Mesodermal cell (in vitro differentiated cells): Measurements from ENCODE around the gene ATP5PO.
"Not testable (repeated sequence)": the region's sequence is repeated elsewhere in the genome, so short reads cannot be mapped to it uniquely, and the experiment has no call there.

Experiments
- H3K27ac ChIP-seq: 2 replicates; pipeline ENCODE4 v1.7.0; 2013; ENCODE audit warnings: mild to moderate bottlenecking, low read depth, low read length, moderate library complexity; ENCODE audit not compliant: severe bottlenecking
- H3K36me3 ChIP-seq: 2 replicates; pipeline ENCODE4 v1.7.1; 2013; ENCODE audit warnings: mild to moderate bottlenecking, low read length, moderate library complexity; ENCODE audit not compliant: control insufficient read depth, insufficient read depth
- H3K4me1 ChIP-seq: one replicate; pipeline ENCODE4 v1.7.1; 2013; ENCODE audit warnings: mild to moderate bottlenecking, low read length; ENCODE audit not compliant: insufficient read depth, control insufficient read depth, poor library complexity, severe bottlenecking
- H3K4me3 ChIP-seq: 2 replicates; pipeline ENCODE4 v1.7.0; 2013; ENCODE audit warnings: low read length, control low read depth, mild to moderate bottlenecking; ENCODE audit not compliant: insufficient read depth, poor library complexity, severe bottlenecking; ENCODE audit errors: extremely low read depth
- H3K9me3 ChIP-seq: 2 replicates; pipeline ENCODE4 v1.7.1; 2013; ENCODE audit warnings: mild to moderate bottlenecking, low read length, moderate library complexity; ENCODE audit not compliant: control insufficient read depth
- WGBS, 2 experiments: methylation state at CpG; one replicate each; pipeline ENCODE4 v1.1.5; 2013; ENCODE audit warnings: missing lambda C conversion rate in 2 of 2; ENCODE audit not compliant: insufficient coverage in 2 of 2; 5-methylcytosine and 5-hydroxymethylcytosine counted together

Gene ATP5PO

DNA sequence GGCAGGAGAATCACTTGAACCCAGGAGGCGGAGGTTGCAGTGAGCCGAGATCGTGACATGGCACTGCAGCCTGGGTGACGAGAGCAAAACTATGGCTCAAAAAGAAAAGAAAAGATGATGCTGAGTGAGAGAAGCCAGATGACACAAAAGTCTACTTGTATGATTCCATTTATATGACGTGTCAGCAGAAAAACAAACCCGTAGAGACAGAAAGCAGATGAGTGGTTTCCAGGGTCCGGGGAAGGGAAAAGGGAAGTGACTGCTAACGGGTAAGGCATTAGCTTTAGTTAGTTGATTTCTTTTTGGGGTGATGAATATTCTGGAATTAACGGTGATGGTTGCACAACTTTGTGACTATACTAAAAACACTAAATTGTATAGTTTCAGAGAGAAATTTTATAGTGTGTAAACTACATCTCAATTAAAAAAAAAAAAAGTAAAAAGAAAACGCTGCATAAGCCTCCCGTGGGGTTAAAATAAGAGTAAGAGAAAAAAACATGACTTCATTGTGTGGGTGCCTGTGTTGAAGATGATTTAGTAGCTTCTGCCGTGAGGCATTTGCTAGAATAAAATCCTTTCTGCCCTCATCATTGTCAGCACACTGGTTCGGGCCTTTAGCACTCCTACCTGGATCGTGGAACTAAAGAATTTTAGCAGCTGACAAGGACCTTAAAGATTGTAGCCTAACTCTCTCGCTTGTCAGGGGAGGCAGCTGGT lies 24.7 kb upstream of the ATP5PO start:
- peaks cover 6% of the 10 kb centered on the region for H3K9me3 ChIP-seq
- peaks cover 2% of the 10 kb centered on the region for H3K4me1 ChIP-seq
- H3K4me3 ChIP-seq, result no peak overlapping the region
- 95 to 97% methylated on average over 10 to 11 of the region's 15 CpGs for WGBS, 2 experiments
- H3K36me3 ChIP-seq, result no peaks in the 10 kb centered on the region
- H3K27ac ChIP-seq, result no peak overlapping the region

DNA sequence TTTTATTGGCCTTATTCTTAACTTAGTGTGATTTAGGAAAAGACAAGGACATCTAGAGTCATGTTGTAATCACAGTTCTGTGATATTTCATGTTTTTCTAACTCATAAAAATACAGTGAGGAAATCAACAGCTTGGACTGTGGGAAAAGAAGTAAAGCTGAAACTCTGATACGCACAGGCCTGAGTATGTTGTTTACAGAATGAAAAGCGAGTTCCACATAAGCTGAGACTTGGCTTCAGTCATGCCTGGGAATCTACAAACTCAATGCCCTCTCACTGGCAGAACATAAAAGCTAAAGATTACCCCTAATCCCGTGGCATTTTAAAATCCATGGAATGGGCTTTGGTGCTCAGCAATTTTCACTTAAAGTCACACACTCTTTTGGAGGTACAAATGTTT lies 23.6 kb upstream of the ATP5PO start:
- H3K36me3 ChIP-seq, result no peaks in the 10 kb centered on the region
- H3K4me1 ChIP-seq, result peaks cover 2% of the 10 kb centered on the region
- no peak overlapping the region for H3K4me3 ChIP-seq
- WGBS, 2 experiments, result 92 to 95% methylated on average over 3 of the region's 3 CpGs
- H3K9me3 ChIP-seq, result peaks cover 1% of the 10 kb centered on the region
- no peak overlapping the region for H3K27ac ChIP-seq

DNA sequence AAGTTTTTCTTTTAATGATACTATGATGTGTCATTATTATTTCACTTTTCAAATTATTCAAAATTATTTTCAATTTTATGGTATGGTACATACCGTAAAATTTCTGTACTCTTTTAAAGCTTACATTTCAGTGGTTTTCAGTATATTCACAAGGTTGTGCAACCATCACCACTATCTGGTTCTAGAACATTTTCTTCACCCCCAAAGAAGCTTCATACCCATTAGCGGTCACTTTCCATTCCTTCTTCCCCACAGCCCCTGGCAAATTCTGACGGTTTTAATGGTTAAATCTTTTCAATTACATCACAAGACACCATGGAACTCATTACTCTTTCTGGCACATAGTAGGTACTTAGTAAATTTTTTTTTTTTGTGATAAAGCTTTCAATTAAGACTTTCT lies 22.8 kb upstream of the ATP5PO start:
- 100% methylated on average over 1 of the region's 3 CpGs for WGBS, 2 experiments
- Histone ChIP-seq H3K27ac (no peak overlapping the region), H3K4me1 (peaks cover 2% of the 10 kb centered on the region), H3K9me3 (no peaks in the 10 kb centered on the region), H3K4me3 (no peak overlapping the region), H3K36me3 (no peaks in the 10 kb centered on the region)

DNA sequence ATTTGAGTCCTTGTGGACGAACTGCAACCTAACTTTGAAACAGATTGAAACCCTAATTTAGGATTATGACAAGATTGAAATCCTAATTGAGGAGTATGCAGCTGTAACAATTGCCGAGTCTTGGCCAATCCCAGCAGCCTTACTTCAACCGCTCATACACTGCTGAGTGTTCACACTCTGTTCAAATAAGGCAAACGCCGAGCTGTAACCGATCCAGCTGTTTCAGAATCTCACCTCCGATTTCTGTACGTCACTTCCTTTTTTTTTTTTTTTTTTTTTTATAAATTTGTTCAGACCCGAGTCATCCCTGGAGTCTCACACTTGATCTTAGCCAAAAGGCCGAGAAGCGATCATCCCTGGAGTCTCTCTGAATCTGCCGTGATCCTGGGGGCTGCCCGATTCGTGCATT lies 22.3 kb upstream of the ATP5PO start:
- no peak overlapping the region for H3K4me3 ChIP-seq
- no peaks in the 10 kb centered on the region for H3K9me3 ChIP-seq
- H3K36me3 ChIP-seq, result no peaks in the 10 kb centered on the region
- H3K27ac ChIP-seq, result no peak overlapping the region
- peaks cover 2% of the 10 kb centered on the region for H3K4me1 ChIP-seq
- 98 to 100% methylated on average over 2 to 10 of the region's 14 CpGs for WGBS, 2 experiments

DNA sequence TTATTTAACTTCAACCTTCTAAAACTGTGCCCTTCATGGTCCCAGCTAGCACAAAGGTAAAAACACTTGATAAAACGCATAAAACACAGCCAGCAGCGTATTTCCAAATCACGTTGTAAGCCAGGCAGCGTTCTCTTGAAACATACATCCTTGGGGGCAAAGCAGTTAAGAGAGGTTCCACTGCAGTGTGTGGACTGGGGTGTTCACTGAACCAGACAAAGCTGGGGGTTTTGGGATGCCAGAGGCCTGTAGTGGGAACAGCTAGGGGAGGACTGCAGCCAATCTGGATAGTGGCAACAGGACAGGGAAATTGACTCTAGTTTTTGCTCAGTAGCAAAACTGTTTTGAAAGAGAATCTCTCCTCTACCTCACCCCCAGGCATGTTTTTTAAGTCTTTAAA lies 21.5 kb upstream of the ATP5PO start:
- peaks cover 1% of the 10 kb centered on the region for H3K9me3 ChIP-seq
- H3K4me3 ChIP-seq, result no peak overlapping the region
- H3K4me1 ChIP-seq, result peaks cover 5% of the 10 kb centered on the region
- no peak overlapping the region for H3K27ac ChIP-seq
- H3K36me3 ChIP-seq, result no peaks in the 10 kb centered on the region
- WGBS, 2 experiments, result 96 to 100% methylated on average over 4 of the region's 4 CpGs

DNA sequence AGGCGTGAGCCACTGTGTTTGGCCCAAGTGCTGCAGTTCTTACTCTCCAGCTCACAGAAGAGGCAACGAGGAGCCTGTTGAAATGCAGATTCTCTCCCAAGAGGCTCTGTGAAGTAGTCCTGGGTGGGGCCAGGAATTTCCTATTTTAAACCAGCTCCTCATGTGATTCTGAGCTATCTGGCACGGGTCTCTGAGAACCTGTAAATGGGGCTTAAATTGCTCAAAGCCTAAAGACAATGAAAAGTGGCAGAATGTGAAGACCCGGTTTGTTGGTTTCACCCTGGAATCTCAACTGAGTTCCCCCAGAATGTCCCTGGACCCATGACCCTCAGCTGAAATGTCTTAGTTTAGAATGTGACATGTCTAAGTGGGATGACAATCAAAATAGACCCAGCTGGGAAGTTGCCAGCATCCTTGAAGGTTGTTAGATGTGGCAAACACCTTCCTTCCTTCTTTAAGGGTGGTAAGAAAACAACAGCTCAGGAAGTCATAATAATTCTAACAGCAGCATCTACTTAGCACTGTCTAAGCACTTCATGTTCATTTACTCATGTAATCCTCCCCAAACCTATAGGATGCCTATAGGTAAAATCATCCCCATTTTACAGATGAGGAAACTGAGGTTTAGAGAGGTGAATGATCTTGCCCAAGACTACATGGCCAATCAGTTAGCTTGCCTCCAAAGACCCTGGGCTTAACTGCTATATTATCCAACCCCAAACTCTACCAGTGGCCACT lies 20.9 kb upstream of the ATP5PO start:
- Histone ChIP-seq H3K9me3 (peaks cover 5% of the 10 kb centered on the region), H3K36me3 (no peaks in the 10 kb centered on the region), H3K27ac (no peak overlapping the region), H3K4me3 (no peak overlapping the region), H3K4me1 (peaks cover 11% of the 10 kb centered on the region)
- 71 to 78% methylated on average over 2 to 4 of the region's 4 CpGs for WGBS, 2 experiments

DNA sequence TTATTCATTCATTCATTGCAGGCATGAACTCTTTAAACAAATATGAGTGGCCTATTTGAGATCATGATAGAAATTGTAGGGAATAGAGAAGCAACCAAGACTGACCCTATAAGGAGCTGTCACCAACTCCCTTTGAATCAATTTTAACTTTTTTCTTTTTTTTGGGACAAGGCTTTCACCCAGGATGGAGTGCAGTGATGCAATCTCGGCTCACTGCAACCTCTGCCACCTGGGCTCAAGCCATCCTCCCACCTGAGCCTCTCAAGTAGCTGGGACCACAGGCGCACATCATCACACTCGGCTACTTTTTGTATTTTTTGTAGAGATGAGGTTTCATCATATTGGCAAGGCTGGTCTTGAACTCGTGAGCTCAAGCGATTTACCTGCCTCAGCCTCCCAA lies 17.1 kb upstream of the ATP5PO start:
- WGBS, 2 experiments, result 94 to 96% methylated on average over 3 to 5 of the region's 5 CpGs
- H3K4me3 ChIP-seq, result no peak overlapping the region

DNA sequence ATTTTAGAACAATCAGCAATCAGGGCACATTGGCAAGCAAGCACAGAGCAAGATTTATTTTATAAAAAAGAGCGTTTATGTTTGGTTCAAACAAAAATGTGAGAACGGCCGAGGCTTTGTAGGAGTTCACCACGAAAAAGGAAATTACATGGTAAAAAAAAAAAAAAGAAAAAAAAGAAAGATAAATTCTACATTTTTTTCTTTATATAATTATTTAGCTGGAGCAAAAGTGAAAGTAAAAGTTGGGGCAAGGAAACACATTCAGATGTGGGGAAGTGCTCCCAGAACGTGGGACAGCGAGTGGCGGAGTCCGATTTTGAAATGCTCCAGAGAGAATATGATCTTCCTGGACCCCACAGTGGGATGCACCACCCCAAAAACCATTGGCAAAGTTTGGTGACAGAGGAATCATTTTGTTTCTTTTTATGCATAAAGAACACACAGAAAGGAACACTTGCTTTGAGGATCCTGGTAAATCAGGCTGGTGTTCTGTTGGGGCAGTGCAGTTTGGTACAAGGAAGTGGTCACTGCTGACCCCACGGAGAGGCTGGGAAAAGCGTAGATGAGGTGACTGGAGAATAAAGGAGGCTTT lies 16.3 kb upstream of the ATP5PO start:
- 98 to 100% methylated on average over 5 to 7 of the region's 10 CpGs for WGBS, 2 experiments
- H3K4me3 ChIP-seq, result peak overlapping the region; percentile 14

More for the DNA sequence above, 17.1 kb upstream of the ATP5PO start:
- H3K9me3 ChIP-seq, result peaks cover 5% of the 10 kb centered on the region
- H3K4me1 ChIP-seq, result peaks cover 11% of the 10 kb centered on the region
- no peak overlapping the region for H3K27ac ChIP-seq
- H3K36me3 ChIP-seq, result no peaks in the 10 kb centered on the region

DNA sequence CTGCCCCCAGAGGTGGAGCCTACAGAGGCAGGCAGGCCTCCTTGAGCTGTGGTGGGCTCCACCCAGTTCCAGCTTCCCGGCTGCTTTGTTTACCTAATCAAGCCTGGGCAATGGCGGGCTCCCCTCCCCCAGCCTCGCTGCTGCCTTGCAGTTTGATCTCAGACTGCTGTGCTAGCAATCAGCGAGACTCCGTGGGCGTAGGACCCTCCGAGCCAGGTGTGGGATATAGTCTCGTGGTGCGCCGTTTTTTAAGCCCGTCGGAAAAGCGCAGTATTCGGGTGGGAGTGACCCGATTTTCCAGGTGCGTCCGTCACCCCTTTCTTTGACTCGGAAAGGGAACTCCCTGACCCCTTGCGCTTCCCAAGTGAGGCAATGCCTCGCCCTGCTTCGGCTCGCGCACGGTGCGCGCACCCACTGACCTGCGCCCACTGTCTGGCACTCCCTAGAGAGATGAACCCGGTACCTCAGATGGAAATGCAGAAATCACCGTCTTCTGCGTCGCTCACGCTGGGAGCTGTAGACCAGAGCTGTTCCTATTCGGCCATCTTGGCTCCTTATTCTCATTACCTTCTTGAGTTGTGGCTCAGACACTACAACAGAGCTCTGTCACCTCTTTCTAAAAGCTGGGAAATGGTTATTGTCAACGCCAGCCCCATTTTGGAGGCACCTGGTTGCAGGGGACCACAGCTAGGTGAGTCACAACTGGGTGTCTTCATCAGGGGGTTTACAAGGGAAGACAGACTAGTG lies 15.6 kb upstream of the ATP5PO start:
- H3K9me3 ChIP-seq, H3K4me1 ChIP-seq, H3K27ac ChIP-seq, H3K36me3 ChIP-seq: not testable (repeated sequence)
- H3K4me3 ChIP-seq, result peak overlapping the region; percentile 14
- 65 to 75% methylated on average over 1 to 3 of the region's 34 CpGs for WGBS, 2 experiments

More for the DNA sequence above, 16.3 kb upstream of the ATP5PO start:
- Histone ChIP-seq H3K36me3 (no peaks in the 10 kb centered on the region), H3K27ac (no peak overlapping the region), H3K9me3 (peaks cover 5% of the 10 kb centered on the region), H3K4me1 (peaks cover 11% of the 10 kb centered on the region)

DNA sequence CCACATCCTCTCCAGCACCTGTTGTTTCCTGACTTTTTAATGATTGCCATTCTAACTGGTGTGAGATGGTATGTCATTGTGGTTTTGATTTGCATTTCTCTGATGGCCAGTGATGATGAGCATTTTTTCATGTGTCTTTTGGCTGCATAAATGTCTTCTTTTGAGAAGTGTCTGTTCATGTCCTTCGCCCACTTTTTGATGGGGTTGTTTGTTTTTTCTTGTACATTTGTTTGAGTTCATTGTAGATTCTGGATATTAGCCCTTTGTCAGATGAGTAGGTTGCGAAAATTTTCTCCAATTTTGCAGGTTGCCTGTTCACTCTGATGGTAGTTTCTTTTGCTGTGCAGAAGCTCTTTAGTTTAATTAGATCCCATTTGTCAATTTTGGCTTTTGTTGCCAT lies 10.6 kb upstream of the ATP5PO start:
- H3K9me3 ChIP-seq, H3K4me3 ChIP-seq, H3K27ac ChIP-seq, H3K4me1 ChIP-seq, H3K36me3 ChIP-seq: not testable (repeated sequence)
- no CpG with 5 or more reads among the region's 2 CpGs for WGBS, 2 experiments
